Loucy (cell line): ENCODE results near the gene MECR.

ENCODE experiments used
- H2AFZ ChIP-seq: fragments of 200-600 bp; sonication (generic); 2 replicates; pipeline ENCODE4 v1.6.0; 2016; ENCODE audit warnings: antibody characterized with exemption, mild to moderate bottlenecking, low read length, moderate library complexity
- H3F3A ChIP-seq: fragments of 200-600 bp; 2 replicates; pipeline ENCODE4 v1.6.0; 2016; ENCODE audit warnings: antibody characterized with exemption, low read depth, mild to moderate bottlenecking
- H3K27me3 ChIP-seq: fragments of 200-600 bp; sonication (generic); 2 replicates; pipeline ENCODE4 v1.6.1; 2014; ENCODE audit warnings: low read length, mild to moderate bottlenecking; ENCODE audit not compliant: insufficient read depth, poor library complexity, severe bottlenecking
- H3K36me3 ChIP-seq: fragments of 200-600 bp; sonication (generic); 2 replicates; pipeline ENCODE4 v1.6.1; 2016; ENCODE audit warnings: low read length; ENCODE audit not compliant: insufficient read depth
- H3K4me1 ChIP-seq: fragments of 200-600 bp; sonication (generic); 2 replicates; pipeline ENCODE4 v1.5.1; 2014; ENCODE audit warnings: low read length, mild to moderate bottlenecking; ENCODE audit not compliant: insufficient read depth, poor library complexity, severe bottlenecking
- H3K4me2 ChIP-seq: fragments of 200-600 bp; sonication (generic); 2 replicates; pipeline ENCODE4 v1.6.0; 2014; ENCODE audit warnings: antibody characterized with exemption, low read length, low read depth, mild to moderate bottlenecking; ENCODE audit not compliant: poor library complexity, severe bottlenecking
- H3K4me3 ChIP-seq: fragments of 200-600 bp; sonication (generic); 2 replicates; pipeline ENCODE4 v1.5.1; 2014; ENCODE audit warnings: low read length, mild to moderate bottlenecking, mixed read lengths; ENCODE audit not compliant: poor library complexity, severe bottlenecking
- H3K79me2 ChIP-seq: fragments of 200-600 bp; sonication (generic); 2 replicates; pipeline ENCODE4 v1.6.1; 2014; ENCODE audit warnings: low read length; ENCODE audit not compliant: insufficient read depth
- H3K9ac ChIP-seq: fragments of 200-600 bp; sonication (generic); 2 replicates; pipeline ENCODE4 v1.6.0; 2014; ENCODE audit warnings: mild to moderate bottlenecking, low read depth, low read length, moderate library complexity; ENCODE audit not compliant: poor library complexity, severe bottlenecking
- H3K9me2 ChIP-seq: fragments of 200-600 bp; sonication (generic); replicated peaks from 2 replicates; pipeline ENCODE4 v1.6.1; 2016; ENCODE audit warnings: low read depth, low read length, mixed read lengths
- H3K9me3 ChIP-seq: fragments of 200-600 bp; sonication (generic); 2 replicates; pipeline ENCODE4 v1.6.1; 2014; ENCODE audit warnings: mild to moderate bottlenecking, antibody characterized with exemption, low read length, low read depth; ENCODE audit not compliant: insufficient read depth
- H4K20me1 ChIP-seq: fragments of 200-600 bp; sonication (generic); 2 replicates; pipeline ENCODE4 v1.6.0; 2014; ENCODE audit warnings: antibody characterized with exemption, low read length, mild to moderate bottlenecking; ENCODE audit not compliant: insufficient read depth, poor library complexity, severe bottlenecking
- EZH2phosphoT487 ChIP-seq: fragments of 200-600 bp; IDR thresholded peaks from 2 replicates; pipeline ENCODE4 v1.6.1; 2018; ENCODE audit warnings: antibody characterized with exemption, mild to moderate bottlenecking, moderate library complexity, borderline replicate concordance
- TF ChIP-seq, protein P1 (sequence below): fragments of 200-600 bp; sonication (generic); conservative IDR thresholded peaks from 2 replicates; pipeline ENCODE4 v1.5.1; 2014; ENCODE audit warnings: mild to moderate bottlenecking, antibody characterized with exemption, low read length

Gene MECR

DNA sequence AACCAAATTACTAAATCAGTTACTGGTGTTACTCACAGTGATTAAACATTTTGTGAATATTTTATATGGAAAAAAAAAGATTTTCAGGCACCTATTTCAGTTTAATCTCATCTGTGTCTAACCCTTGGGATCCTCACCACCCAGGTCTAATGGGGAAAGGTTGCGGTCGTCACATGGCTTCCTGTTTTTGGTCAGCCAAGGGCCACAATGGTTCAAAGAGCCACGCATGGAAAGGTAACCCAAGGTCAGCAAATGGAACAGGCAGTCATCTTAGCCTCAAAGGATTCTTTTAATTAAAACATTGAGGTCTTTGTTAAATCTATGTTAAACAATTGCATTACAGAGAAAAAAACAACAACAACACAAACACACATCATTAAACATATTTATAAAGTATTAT lies 71.0 kb downstream of the MECR start:
- H3K9me3 ChIP-seq, result no peaks in the 10 kb centered on the region
- H2AFZ ChIP-seq, result no peak overlapping the region
- H3K4me2 ChIP-seq, result no peak overlapping the region
- peaks cover 24% of the 10 kb centered on the region for H3K4me1 ChIP-seq
- no peak overlapping the region for H3K4me3 ChIP-seq
- H4K20me1 ChIP-seq, result peaks cover 64% of the 10 kb centered on the region
- no peaks in the 10 kb centered on the region for H3K27me3 ChIP-seq
- TF ChIP-seq, protein P1, sequence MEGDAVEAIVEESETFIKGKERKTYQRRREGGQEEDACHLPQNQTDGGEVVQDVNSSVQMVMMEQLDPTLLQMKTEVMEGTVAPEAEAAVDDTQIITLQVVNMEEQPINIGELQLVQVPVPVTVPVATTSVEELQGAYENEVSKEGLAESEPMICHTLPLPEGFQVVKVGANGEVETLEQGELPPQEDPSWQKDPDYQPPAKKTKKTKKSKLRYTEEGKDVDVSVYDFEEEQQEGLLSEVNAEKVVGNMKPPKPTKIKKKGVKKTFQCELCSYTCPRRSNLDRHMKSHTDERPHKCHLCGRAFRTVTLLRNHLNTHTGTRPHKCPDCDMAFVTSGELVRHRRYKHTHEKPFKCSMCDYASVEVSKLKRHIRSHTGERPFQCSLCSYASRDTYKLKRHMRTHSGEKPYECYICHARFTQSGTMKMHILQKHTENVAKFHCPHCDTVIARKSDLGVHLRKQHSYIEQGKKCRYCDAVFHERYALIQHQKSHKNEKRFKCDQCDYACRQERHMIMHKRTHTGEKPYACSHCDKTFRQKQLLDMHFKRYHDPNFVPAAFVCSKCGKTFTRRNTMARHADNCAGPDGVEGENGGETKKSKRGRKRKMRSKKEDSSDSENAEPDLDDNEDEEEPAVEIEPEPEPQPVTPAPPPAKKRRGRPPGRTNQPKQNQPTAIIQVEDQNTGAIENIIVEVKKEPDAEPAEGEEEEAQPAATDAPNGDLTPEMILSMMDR, result no peak
- TF ChIP-seq EZH2phosphoT487, result no peak
- H3K9me2 ChIP-seq, result no peaks in the 10 kb centered on the region
- peaks cover 81% of the 10 kb centered on the region for H3K36me3 ChIP-seq
- peaks cover 66% of the 10 kb centered on the region for H3K79me2 ChIP-seq
- H3K9ac ChIP-seq, result no peak overlapping the region
- no peaks in the 10 kb centered on the region for H3F3A ChIP-seq

DNA sequence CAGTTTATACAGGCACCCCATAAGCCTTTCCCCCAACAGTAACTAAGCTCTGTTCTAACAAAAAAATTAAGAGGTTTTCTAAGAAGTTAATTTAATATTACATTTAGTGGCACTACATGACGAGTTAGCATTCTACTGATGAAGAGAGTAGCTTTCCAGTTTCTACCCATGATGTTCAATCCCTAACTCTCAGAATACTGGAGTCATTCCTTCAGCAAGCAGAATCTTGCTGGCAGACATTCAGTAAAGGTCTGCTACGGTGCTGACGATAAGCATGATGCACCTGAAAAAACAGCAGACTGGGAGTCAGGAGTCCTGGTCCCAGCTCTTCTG lies 73.5 kb downstream of the MECR start:
- H3K4me3 ChIP-seq, result no peak overlapping the region
- TF ChIP-seq EZH2phosphoT487, result no peak
- TF ChIP-seq, protein P1, result no peak
- no peaks in the 10 kb centered on the region for H3F3A ChIP-seq
- H3K9me3 ChIP-seq, result no peaks in the 10 kb centered on the region
- no peak overlapping the region for H3K4me2 ChIP-seq
- H3K9ac ChIP-seq, result no peak overlapping the region
- H3K4me1 ChIP-seq, result peaks cover 6% of the 10 kb centered on the region
- no peaks in the 10 kb centered on the region for H3K9me2 ChIP-seq
- H3K27me3 ChIP-seq, result no peaks in the 10 kb centered on the region
- peaks cover 84% of the 10 kb centered on the region for H3K36me3 ChIP-seq
- H2AFZ ChIP-seq, result no peak overlapping the region
- peaks cover 39% of the 10 kb centered on the region for H4K20me1 ChIP-seq
- H3K79me2 ChIP-seq, result peaks cover 41% of the 10 kb centered on the region

DNA sequence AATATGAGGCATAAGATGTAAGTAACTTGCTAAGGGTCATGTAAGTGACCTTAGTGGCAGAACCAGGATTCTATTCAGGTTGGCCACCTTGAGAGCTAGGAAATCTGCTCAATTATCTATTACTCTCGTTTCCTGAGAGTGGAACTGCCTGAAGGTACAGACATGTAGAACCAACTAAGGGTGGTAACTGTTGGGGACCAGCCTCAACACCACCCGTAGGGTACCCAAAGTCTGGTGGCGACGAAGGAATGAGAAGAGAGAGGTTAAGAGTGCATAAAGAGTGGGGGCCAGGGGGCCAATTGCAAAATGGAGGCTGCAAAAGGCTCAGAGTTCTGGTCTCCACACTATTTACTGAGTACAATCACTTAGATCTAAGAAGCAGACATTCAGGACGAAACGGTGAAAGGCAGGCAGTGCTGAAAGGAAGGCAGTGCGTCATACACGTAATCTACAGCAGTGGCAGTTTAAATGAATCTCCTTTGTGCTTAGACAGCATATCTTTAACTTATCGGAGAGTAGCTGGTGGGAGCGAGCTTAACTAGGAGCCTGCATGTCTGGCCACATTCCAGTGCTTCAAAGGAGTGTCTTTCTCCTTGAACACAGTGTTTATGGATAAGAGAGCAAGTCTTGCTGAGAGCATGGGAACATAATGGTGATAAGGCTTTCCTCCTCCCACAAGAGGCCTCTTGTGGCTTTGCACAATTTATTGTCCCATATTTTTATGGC lies 74.0 kb downstream of the MECR start:
- peaks cover 40% of the 10 kb centered on the region for H3K79me2 ChIP-seq
- no peak overlapping the region for H3K4me3 ChIP-seq
- no peaks in the 10 kb centered on the region for H3K9me2 ChIP-seq
- no peaks in the 10 kb centered on the region for H3F3A ChIP-seq
- TF ChIP-seq EZH2phosphoT487, result no peak
- TF ChIP-seq, protein P1, result no peak
- no peak overlapping the region for H3K9ac ChIP-seq
- peaks cover 1% of the 10 kb centered on the region for H3K4me1 ChIP-seq
- H3K9me3 ChIP-seq, result no peaks in the 10 kb centered on the region
- H3K4me2 ChIP-seq, result no peak overlapping the region
- H4K20me1 ChIP-seq, result peaks cover 34% of the 10 kb centered on the region
- no peaks in the 10 kb centered on the region for H3K27me3 ChIP-seq
- peaks cover 89% of the 10 kb centered on the region for H3K36me3 ChIP-seq
- H2AFZ ChIP-seq, result no peak overlapping the region
